Measurements from ENCODE around the gene FOXL1.

GRCh38 chr16:86581458-86581857 lies 3.1 kb downstream of the FOXL1 start:
- TF ChIP-seq POLR2A (IDR thresholded peaks at IDR 0.05) (no peak), CTCF (IDR thresholded peaks at IDR 0.05) (no peak)

Measured in uterus (tissue), 2 donors.